GM19438 (cell line): ENCODE measurements around the gene SULT1C4.

Source experiments
- ATAC-seq: cut with Tn5 transposase; IDR thresholded peaks from one replicate; pipeline ENCODE4 v1.9.1; 2021; ENCODE audit warnings: low read depth; ENCODE audit not compliant: unreplicated experiment

SULT1C4 gene

DNA sequence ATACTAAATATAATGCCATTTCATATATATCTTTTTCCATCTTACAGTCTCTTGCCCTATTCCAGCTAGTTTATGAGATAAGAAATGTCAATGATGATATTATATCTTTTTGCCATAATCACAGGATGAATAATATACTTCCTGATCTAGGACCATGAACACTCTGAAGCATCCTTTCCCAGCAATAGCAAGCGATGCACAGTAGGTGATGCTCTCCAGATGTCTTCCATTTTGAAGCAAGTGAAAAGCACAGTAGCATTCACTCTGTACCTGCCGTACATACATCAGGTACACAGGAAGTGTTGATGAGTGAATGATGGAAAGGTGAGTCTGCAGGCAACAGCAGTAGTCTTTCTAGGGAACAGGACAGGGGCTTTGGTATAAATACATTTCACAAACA lies 8.6 kb upstream of the SULT1C4 start:
- ATAC-seq: no peak

GRCh38 chr2:108370080-108370479 lies 7.7 kb upstream of the SULT1C4 start:
- ATAC-seq: no peak

- no peak for ATAC-seq
Measured at GRCh38 chr2:108376774-108377173, 980 bp upstream of the SULT1C4 start.

GRCh38 chr2:108377401-108377800 lies 353 bp upstream of the SULT1C4 start:
- no peak for ATAC-seq

GRCh38 chr2:108378851-108379250 lies 1.1 kb downstream of the SULT1C4 start:
- no peak for ATAC-seq

GRCh38 chr2:108382196-108382595 lies 4.4 kb downstream of the SULT1C4 start:
- ATAC-seq: no peak

GRCh38 chr2:108383146-108383830 lies 5.5 kb downstream of the SULT1C4 start:
- ATAC-seq: no peak

GRCh38 chr2:108384662-108385393 lies 7.1 kb downstream of the SULT1C4 start:
- ATAC-seq: no peak

- ATAC-seq: peak; percentile 72
Measured at GRCh38 chr2:108385411-108386071, 7.8 kb downstream of the SULT1C4 start.

- ATAC-seq: no peak
Measured at GRCh38 chr2:108388045-108388444, 10.3 kb downstream of the SULT1C4 start.

- no peak for ATAC-seq
Measured at GRCh38 chr2:108390340-108390739, 12.6 kb downstream of the SULT1C4 start.

DNA sequence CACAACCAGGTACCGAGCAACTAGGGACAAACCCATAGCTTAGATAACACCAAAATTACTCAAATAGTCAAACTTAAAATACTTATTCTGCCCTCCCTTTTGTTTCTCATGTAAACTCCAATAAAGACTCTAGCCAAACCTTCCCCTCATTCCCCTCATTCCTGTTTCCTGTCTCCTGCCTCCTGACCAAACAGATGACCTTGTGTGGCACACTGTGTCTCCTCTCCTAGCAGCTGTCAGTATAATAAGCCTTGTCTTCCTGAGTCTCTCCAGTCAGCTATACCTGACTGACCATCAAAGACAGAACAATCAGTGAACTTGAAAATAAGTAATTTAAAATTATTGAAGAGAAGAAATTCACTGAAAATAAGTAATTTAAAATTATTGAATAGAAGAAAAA lies 14.3 kb downstream of the SULT1C4 start:
- no peak for ATAC-seq

- no peak for ATAC-seq
Measured at GRCh38 chr2:108393197-108393596, 15.4 kb downstream of the SULT1C4 start.

GRCh38 chr2:108395155-108395554 lies 17.4 kb downstream of the SULT1C4 start:
- ATAC-seq: no peak

DNA sequence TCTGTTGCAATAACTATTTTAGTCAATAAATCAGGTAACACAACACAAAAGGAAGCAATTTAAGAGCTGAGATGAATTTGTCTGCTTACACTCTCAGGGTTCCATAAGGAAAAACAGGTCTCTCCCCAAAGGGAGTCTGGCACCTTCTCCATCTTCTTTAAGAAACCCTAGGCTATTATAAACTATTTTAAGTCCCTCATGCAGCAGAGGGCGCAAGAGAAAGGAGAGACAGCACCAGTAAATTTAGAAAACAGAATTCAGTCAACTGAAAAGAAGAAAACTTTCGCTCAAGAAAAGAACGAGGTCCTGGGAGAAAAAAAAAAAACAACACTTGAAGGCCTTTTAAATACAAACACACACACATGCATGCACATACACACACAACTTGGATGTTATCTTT lies 19.1 kb downstream of the SULT1C4 start:
- no peak for ATAC-seq

DNA sequence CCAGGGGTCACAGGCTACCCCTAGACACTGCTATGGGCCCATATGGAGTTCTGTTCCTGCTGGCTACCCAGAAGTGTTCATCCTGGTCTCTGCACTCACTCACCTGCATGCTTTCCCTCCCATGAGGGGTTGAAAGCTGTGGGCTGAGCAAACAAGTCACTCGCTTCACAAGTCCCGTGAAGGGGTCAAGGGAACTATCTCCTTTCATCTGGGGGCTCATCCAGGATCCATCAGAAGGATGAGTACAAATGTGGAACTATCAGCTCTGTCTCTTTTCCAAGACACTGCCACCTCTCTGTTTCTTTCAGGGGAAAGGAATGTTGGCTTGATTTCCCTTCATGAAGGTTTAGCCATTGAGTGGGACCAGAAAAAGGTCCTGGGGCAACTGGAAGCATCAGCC lies 21.7 kb downstream of the SULT1C4 start:
- no peak for ATAC-seq

- no peak for ATAC-seq
Measured at GRCh38 chr2:108401800-108402199, 24.0 kb downstream of the SULT1C4 start.

GRCh38 chr2:108403494-108403893 lies 25.7 kb downstream of the SULT1C4 start:
- ATAC-seq: no peak

DNA sequence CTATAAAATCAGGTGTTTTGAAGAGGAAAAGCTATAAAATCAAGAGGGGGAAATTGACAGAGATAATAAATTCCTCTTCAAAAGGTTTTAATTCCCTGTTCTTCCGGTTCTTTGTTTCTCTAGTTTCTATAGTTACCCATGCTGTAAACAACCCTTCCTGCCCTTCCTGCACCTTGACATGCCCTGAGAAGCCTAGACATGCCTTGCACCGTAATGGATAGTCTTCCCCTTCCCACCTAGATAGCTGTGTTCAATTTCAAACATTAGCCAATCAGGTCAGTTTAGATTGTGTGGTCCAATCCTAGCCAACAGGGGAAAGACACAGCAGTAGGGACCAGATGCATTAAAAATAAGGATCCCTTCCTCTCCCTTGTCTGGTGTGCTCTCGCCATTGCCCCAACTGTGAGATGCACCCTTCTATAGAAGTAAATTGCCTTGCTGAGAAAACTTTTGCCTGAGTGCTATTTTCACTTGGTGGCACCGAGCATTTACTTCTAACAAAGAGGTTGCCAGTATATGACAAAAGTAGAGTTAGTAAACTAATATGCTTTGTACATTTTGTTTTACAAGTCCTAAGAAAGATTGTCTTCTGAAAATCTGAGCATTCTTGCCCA lies 27.1 kb downstream of the SULT1C4 start:
- ATAC-seq: no peak

GRCh38 chr2:108407864-108408729 lies 30.3 kb downstream of the SULT1C4 start:
- no peak for ATAC-seq
